Naive thymus-derived CD4-positive, alpha-beta T cell (primary cell): ENCODE data around the gene HDHD5. TPM values are rescaled to one million over a fixed set of nuclear protein-coding genes. Genes with fewer than 3 reads are reported as not detected.

Experiments
- ATAC-seq: fragments of 150-1000 bp; cut with Tn5 transposase; 2 replicates; pipeline ENCODE4 v1.10.0; 2021; ENCODE audit warnings: mild to moderate bottlenecking, moderate library complexity
- CTCF ChIA-PET: fragments of 350-600 bp; sonication (Branson Sonifier 250); formaldehyde crosslinking; loops from one replicate; lab custom pipeline; 2021; ENCODE audit warnings: antibody characterized with exemption; lab: Charles Lee
- POLR2A ChIA-PET: fragments of 350-600 bp; sonication (Branson Sonifier 250); formaldehyde crosslinking; loops from one replicate; lab custom pipeline; 2021; ENCODE audit warnings: antibody characterized with exemption, inconsistent platforms; lab: Charles Lee
- DNase-seq, 9 donors: peaks; one replicate each; pipeline versions ENCODE4 v3.0.0 to v3.0.0-alpha.2; 2020 to 2022; ENCODE audit warnings: mixed read lengths in 1 of 9
- H3K27ac ChIP-seq: one replicate; pipeline ENCODE4 v1.7.0; 2013; ENCODE audit warnings: mild to moderate bottlenecking, low read depth, low read length, moderate library complexity
- H3K27me3 ChIP-seq, 2 donors: one replicate each; pipeline ENCODE4 v1.7.0; 2013; ENCODE audit warnings: low read length in 2 of 2, mild to moderate bottlenecking in 2 of 2, moderate library complexity in 2 of 2; ENCODE audit not compliant: control insufficient read depth in 2 of 2, insufficient read depth in 2 of 2
- H3K36me3 ChIP-seq, 3 experiments: 1 replicate in 2 of 3; 2 replicates in 1 of 3; pipeline ENCODE4 v1.7.0; 2013; ENCODE audit warnings: low read length in 3 of 3, mild to moderate bottlenecking in 3 of 3, moderate library complexity in 1 of 3; ENCODE audit not compliant: insufficient read depth in 3 of 3, control insufficient read depth in 2 of 3
- H3K4me1 ChIP-seq, 2 donors: one replicate each; pipeline ENCODE4 v1.7.0; 2013; ENCODE audit warnings: low read length in 2 of 2, mild to moderate bottlenecking in 2 of 2, moderate library complexity in 1 of 2; ENCODE audit not compliant: control insufficient read depth in 2 of 2, insufficient read depth in 2 of 2
- H3K4me3 ChIP-seq: 2 replicates; pipeline ENCODE4 v1.7.0; 2013; ENCODE audit warnings: mild to moderate bottlenecking, low read length
- H3K9me3 ChIP-seq, 3 experiments: 1 replicate in 2 of 3; 2 replicates in 1 of 3; pipeline ENCODE4 v1.7.0; 2013; ENCODE audit warnings: low read length in 3 of 3; ENCODE audit not compliant: control insufficient read depth in 2 of 3
- H3K27ac Mint-ChIP-seq, 9 donors: one replicate each; pipeline ENCODE4 v1.8.0; 2020 to 2022; ENCODE audit warnings: mixed read lengths in 9 of 9, mild to moderate bottlenecking in 8 of 9, moderate library complexity in 5 of 9, inconsistent platforms in 2 of 9
- H3K27me3 Mint-ChIP-seq, 5 donors: one replicate each; pipeline ENCODE4 v1.8.0; 2021 to 2022; ENCODE audit warnings: mixed read lengths in 5 of 5, mild to moderate bottlenecking in 1 of 5
- H3K36me3 Mint-ChIP-seq, 5 donors: one replicate each; pipeline ENCODE4 v1.8.0; 2020 to 2022; ENCODE audit warnings: mixed read lengths in 5 of 5, mild to moderate bottlenecking in 3 of 5, inconsistent platforms in 1 of 5
- H3K4me1 Mint-ChIP-seq, 7 donors: one replicate each; pipeline ENCODE4 v1.8.0; 2020 to 2022; ENCODE audit warnings: mixed read lengths in 7 of 7, mild to moderate bottlenecking in 3 of 7, inconsistent platforms in 1 of 7
- H3K4me3 Mint-ChIP-seq, 10 donors: one replicate each; pipeline ENCODE4 v1.8.0; 2020 to 2022; ENCODE audit warnings: mild to moderate bottlenecking in 10 of 10, mixed read lengths in 10 of 10, moderate library complexity in 6 of 10, inconsistent platforms in 2 of 10
- H3K9me3 Mint-ChIP-seq, 11 donors: one replicate each; pipeline ENCODE4 v1.8.0; 2020 to 2022; ENCODE audit warnings: mixed read lengths in 11 of 11, mild to moderate bottlenecking in 4 of 11, inconsistent platforms in 1 of 11, moderate library complexity in 1 of 11
- intact Hi-C, 2 donors: fragments of 100-400 bp; cut with micrococcal nuclease; formaldehyde crosslinking; loops; one replicate each; pipeline ENCODE4 v1.15.1; 2023
- polyA plus RNA-seq, 2 donors: library from polyadenylated mRNA; unstranded; fragments of 300-500 nt; fragmentation: Illumina TruSeq; gene quantifications; one replicate each; pipeline ENCODE4 v1.2.3, GENCODE V29; 2021
- total RNA-seq, 6 experiments: library from RNA in 5 of 6; stranded (reverse) in 5 of 6; gene quantifications; 1 replicate in 5 of 6; 2 replicates in 1 of 6; pipeline ENCODE4 v1.2.3 and lab custom pipeline; 2021 to 2026

Gene HDHD5
- total and polyA plus RNA-seq, 7 experiments from 2014 or later: 18.8 to 78.7 (median 28.0) TPM

GRCh38 chr22:17194213-17194612, 35.1 kb upstream of the HDHD5 start:
- Mint-ChIP-seq H3K36me3 (peaks cover 4 to 26% (median 8%) of the 10 kb centered on the region in 5 donors), H3K27ac (peak overlapping the region in 7 of 9 donors; percentile 32 to 81 (median 64)), H3K4me1 (peaks cover 0 to 16% (median 11%) of the 10 kb centered on the region in 7 donors), H3K9me3 (no peaks in the 10 kb centered on the region), H3K27me3 (no peaks in the 10 kb centered on the region), H3K4me3 (no peak overlapping the region)
- Histone ChIP-seq H3K27me3 (no peaks in the 10 kb centered on the region), H3K27ac (no peak overlapping the region), H3K36me3 (peaks cover 7 to 47% (median 11%) of the 10 kb centered on the region in 3 experiments), H3K9me3 (no peaks in the 10 kb centered on the region), H3K4me1 (no peaks in the 10 kb centered on the region), H3K4me3 (no peak overlapping the region)
- ATAC-seq (no peak), DNase-seq (no peak)
- ChIA-PET CTCF (interaction anchor here (0.7 kb wide), 1 partner anchor 21 kb away, joined by 3 read pairs; no protein-coding TSS in a partner anchor), POLR2A (no interaction called here)
- intact Hi-C loops: no loop called here

GRCh38 chr22:17192186-17192585, 33.1 kb upstream of the HDHD5 start:
- DNase-seq (no peak), ATAC-seq (no peak)
- H3K36me3 Mint-ChIP-seq: peaks cover 3 to 34% (median 5%) of the 10 kb centered on the region in 5 donors
- Histone ChIP-seq H3K36me3 (peaks cover 6 to 44% (median 7%) of the 10 kb centered on the region in 3 experiments), H3K4me1 (no peaks in the 10 kb centered on the region), H3K4me3 (no peak overlapping the region), H3K9me3 (no peaks in the 10 kb centered on the region), H3K27ac (no peak overlapping the region), H3K27me3 (no peaks in the 10 kb centered on the region)
- no peaks in the 10 kb centered on the region for H3K9me3 Mint-ChIP-seq
- H3K4me3 Mint-ChIP-seq: no peak overlapping the region
- H3K27me3 Mint-ChIP-seq: no peaks in the 10 kb centered on the region
- peak overlapping the region in 4 of 9 donors; percentile 25 to 66 (median 50) for H3K27ac Mint-ChIP-seq
- ChIA-PET POLR2A (interaction anchor here (0.6 to 2.0 kb wide), 3 partner anchors 13 to 281 kb away, joined by 3 to 5 read pairs (median 3); partner anchors contain the start of gene ADA2), CTCF (interaction anchor here (1.0 kb wide), 1 partner anchor 22 kb away, joined by 3 read pairs; no protein-coding TSS in a partner anchor)
- intact Hi-C loops: no loop called here
- peaks cover 0 to 16% (median 11%) of the 10 kb centered on the region in 7 donors for H3K4me1 Mint-ChIP-seq

GRCh38 chr22:17191163-17191784, 32.2 kb upstream of the HDHD5 start:
- Histone ChIP-seq H3K4me1 (no peaks in the 10 kb centered on the region), H3K27ac (no peak overlapping the region), H3K9me3 (no peaks in the 10 kb centered on the region), H3K4me3 (no peak overlapping the region), H3K27me3 (no peaks in the 10 kb centered on the region), H3K36me3 (peaks cover 6 to 44% (median 7%) of the 10 kb centered on the region in 3 experiments)
- intact Hi-C loops: no loop called here
- DNase-seq (no peak), ATAC-seq (no peak)
- CTCF ChIA-PET: interaction anchor here (1.0 kb wide), 1 partner anchor 23 kb away, joined by 3 read pairs; no protein-coding TSS in a partner anchor
- no peaks in the 10 kb centered on the region for H3K27me3 Mint-ChIP-seq
- peaks cover 0 to 31% (median 4%) of the 10 kb centered on the region in 5 donors for H3K36me3 Mint-ChIP-seq
- H3K4me3 Mint-ChIP-seq: no peak overlapping the region
- peak overlapping the region in 2 of 9 donors; percentile 22 to 48 for H3K27ac Mint-ChIP-seq
- POLR2A ChIA-PET: interaction anchor here (1.0 to 2.0 kb wide), 2 partner anchors 17 to 28 kb away, joined by 3 to 5 read pairs; partner anchors contain the start of gene ADA2
- no peaks in the 10 kb centered on the region for H3K9me3 Mint-ChIP-seq
- peaks cover 0 to 15% (median 8%) of the 10 kb centered on the region in 7 donors for H3K4me1 Mint-ChIP-seq

DNA sequence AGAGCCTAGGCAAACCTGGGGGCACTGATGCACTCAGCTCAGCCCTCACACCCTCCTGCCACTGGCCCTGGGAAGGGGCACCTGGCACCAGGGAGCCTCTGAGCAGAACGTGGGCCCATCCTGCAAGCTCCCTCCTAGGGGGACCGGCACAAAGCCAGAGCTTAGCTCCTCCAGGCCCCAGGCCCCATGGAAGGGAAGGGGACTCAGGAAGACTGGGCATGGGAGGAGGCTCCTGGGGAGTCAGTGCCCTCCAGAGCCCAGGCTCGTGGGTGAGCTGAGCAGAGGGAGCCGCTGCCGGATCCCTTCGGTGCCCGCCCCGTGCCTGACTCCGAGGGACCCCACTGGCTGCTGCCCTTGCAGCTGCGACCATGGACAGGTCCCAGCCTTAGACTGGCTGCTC, 31.6 kb upstream of the HDHD5 start:
- H3K4me3 Mint-ChIP-seq: no peak overlapping the region
- Histone ChIP-seq H3K4me1 (no peaks in the 10 kb centered on the region), H3K27ac (no peak overlapping the region), H3K4me3 (no peak overlapping the region), H3K36me3 (peaks cover 7 to 49% (median 11%) of the 10 kb centered on the region in 3 experiments), H3K9me3 (no peaks in the 10 kb centered on the region), H3K27me3 (no peaks in the 10 kb centered on the region)
- intact Hi-C loops: no loop called here
- H3K9me3 Mint-ChIP-seq: no peaks in the 10 kb centered on the region
- no peaks in the 10 kb centered on the region for H3K27me3 Mint-ChIP-seq
- DNase-seq (no peak), ATAC-seq (no peak)
- H3K27ac Mint-ChIP-seq: peak overlapping the region in 2 of 9 donors; percentile 22 to 38
- ChIA-PET CTCF (no interaction called here), POLR2A (interaction anchor here (1.0 to 2.0 kb wide), 2 partner anchors 16 to 28 kb away, joined by 3 to 5 read pairs; partner anchors contain the start of gene ADA2)
- peaks cover 4 to 35% (median 8%) of the 10 kb centered on the region in 5 donors for H3K36me3 Mint-ChIP-seq
- peaks cover 0 to 15% (median 8%) of the 10 kb centered on the region in 7 donors for H3K4me1 Mint-ChIP-seq

GRCh38 chr22:17176715-17177114, 17.6 kb upstream of the HDHD5 start:
- Mint-ChIP-seq H3K4me3 (no peak overlapping the region), H3K4me1 (peaks cover 0 to 9% (median 4%) of the 10 kb centered on the region in 7 donors), H3K9me3 (peaks cover 0 to 2% (median 0%) of the 10 kb centered on the region in 11 donors), H3K27ac (peak overlapping the region in 6 of 9 donors; percentile 25 to 87 (median 70)), H3K27me3 (no peaks in the 10 kb centered on the region), H3K36me3 (peaks cover 0 to 29% (median 13%) of the 10 kb centered on the region in 5 donors)
- H3K27me3 ChIP-seq: no peaks in the 10 kb centered on the region
- intact Hi-C loops: no loop called here
- peaks cover 0 to 4% of the 10 kb centered on the region in 2 donors for H3K4me1 ChIP-seq
- no peak overlapping the region for H3K27ac ChIP-seq
- no peak overlapping the region for H3K4me3 ChIP-seq
- POLR2A ChIA-PET: interaction anchor here (0.6 to 1.0 kb wide), 3 partner anchors 14 to 776 kb away, joined by 3 to 4 read pairs (median 4); no protein-coding TSS in a partner anchor
- peaks cover 0 to 31% (median 14%) of the 10 kb centered on the region in 3 experiments for H3K36me3 ChIP-seq
- no peak for ATAC-seq
- no peaks in the 10 kb centered on the region for H3K9me3 ChIP-seq
- CTCF ChIA-PET: interaction anchor here (6.3 kb wide), 1 partner anchor 325 kb away, joined by 80 read pairs; no protein-coding TSS in a partner anchor
- no peak for DNase-seq

- CTCF ChIA-PET: interaction anchor here (0.5 to 6.3 kb wide), 32 partner anchors 10 to 424 kb away, joined by 3 to 80 read pairs (median 4); no protein-coding TSS in a partner anchor
- Histone ChIP-seq H3K4me1 (peaks cover 0 to 4% of the 10 kb centered on the region in 2 donors), H3K27me3 (no peaks in the 10 kb centered on the region), H3K36me3 (no peaks in the 10 kb centered on the region), H3K4me3 (peak overlapping the region; percentile 71), H3K27ac (no peak overlapping the region), H3K9me3 (no peaks in the 10 kb centered on the region)
- peak overlapping the region; percentile 53 to 88 (median 70) for H3K4me3 Mint-ChIP-seq
- peaks cover 0 to under 1% (median 0%) of the 10 kb centered on the region in 5 donors for H3K36me3 Mint-ChIP-seq
- intact Hi-C loops: loop anchor here (5.0 kb wide), 2 partner anchors 45 to 95 kb away; partner anchors contain the start of gene ADA2 (in 1 of the 2)
- DNase-seq (no peak), ATAC-seq (no peak)
- H3K9me3 Mint-ChIP-seq: no peaks in the 10 kb centered on the region
- peak overlapping the region in 6 of 9 donors; percentile 45 to 76 (median 58) for H3K27ac Mint-ChIP-seq
- H3K27me3 Mint-ChIP-seq: peaks cover 0 to 7% (median 0%) of the 10 kb centered on the region in 5 donors
- POLR2A ChIA-PET: interaction anchor here (0.7 to 1.0 kb wide), 5 partner anchors 9 to 329 kb away, joined by 3 to 6 read pairs (median 3); no protein-coding TSS in a partner anchor
- H3K4me1 Mint-ChIP-seq: peaks cover 3 to 10% (median 5%) of the 10 kb centered on the region in 7 donors
Observed at GRCh38 chr22:17172029-17172833, 13.2 kb upstream of the HDHD5 start.
